Panc1 (cell line): ENCODE results near the gene PLCB1. TPM values are rescaled to one million over a fixed set of nuclear protein-coding genes. Genes with fewer than 3 reads are reported as not detected.

Source experiments
- ATAC-seq: fragments of 200-7000 bp; cut with Tn5 transposase; 2 replicates; pipeline ENCODE4 v1.9.1; 2020; ENCODE audit warnings: mild to moderate bottlenecking, moderate library complexity
- BruUV-seq: library from RNA; stranded (reverse); fragments of 400-500 nt; replicated peaks from 2 replicates; lab custom pipeline; 2021; lab: Mats Ljungman, UMichigan
- CTCF ChIA-PET: fragments of 300-600 bp; sonication (Branson Sonifier 250); formaldehyde crosslinking; loops from one replicate; lab custom pipeline; 2022; ENCODE audit warnings: antibody characterized with exemption; lab: Charles Lee
- POLR2A ChIA-PET: fragments of 300-600 bp; sonication (Branson Sonifier 250); formaldehyde crosslinking; loops from one replicate; lab custom pipeline; 2022; ENCODE audit warnings: antibody characterized with exemption; lab: Charles Lee
- DNase-seq: peaks from one replicate; pipeline ENCODE4 v3.0.0-alpha.2; 2010; ENCODE audit warnings: low read depth, low spot score
- H3K27ac ChIP-seq: 2 replicates; pipeline ENCODE4 v1.5.1; 2011; ENCODE audit warnings: mild to moderate bottlenecking, low read length, inconsistent platforms
- H3K27me3 ChIP-seq: fragments of 200-500 bp; sonication (Bioruptor generic); 2 replicates; pipeline ENCODE4 v1.6.0; 2014; ENCODE audit warnings: low read length, inconsistent platforms; ENCODE audit not compliant: control insufficient read depth, insufficient read depth
- H3K36me3 ChIP-seq: fragments of 200-500 bp; sonication (Bioruptor generic); 2 replicates; pipeline ENCODE4 v1.5.1; 2014; ENCODE audit warnings: inconsistent platforms, mild to moderate bottlenecking, low read length, moderate library complexity; ENCODE audit not compliant: control insufficient read depth, insufficient read depth
- H3K4me1 ChIP-seq: 2 replicates; pipeline ENCODE4 v1.5.1; 2011; ENCODE audit warnings: inconsistent platforms, mild to moderate bottlenecking, low read length, moderate library complexity; ENCODE audit not compliant: control insufficient read depth, insufficient read depth
- H3K4me3 ChIP-seq, 2 experiments: 2 replicates each; pipeline ENCODE4 v1.5.1; 2011 to 2012; ENCODE audit warnings: low read depth in 2 of 2, low read length in 2 of 2, mild to moderate bottlenecking in 2 of 2, inconsistent platforms in 1 of 2, moderate library complexity in 1 of 2
- H3K9me3 ChIP-seq: fragments of 200-500 bp; sonication (Bioruptor generic); 2 replicates; pipeline ENCODE4 v1.5.1; 2014; ENCODE audit warnings: low read depth, mild to moderate bottlenecking, inconsistent platforms, low read length, moderate library complexity; ENCODE audit not compliant: control insufficient read depth, insufficient read depth
- CTCF ChIP-seq: fragments of 450-650 bp; IDR thresholded peaks from 2 replicates; pipeline ENCODE4 v1.5.1; 2017; ENCODE audit warnings: mild to moderate bottlenecking
- POLR2AphosphoS5 ChIP-seq: IDR thresholded peaks from 2 replicates; pipeline ENCODE4 v1.6.1; 2012; ENCODE audit warnings: mild to moderate bottlenecking, low read depth, low read length, moderate library complexity
- REST ChIP-seq, 2 experiments: IDR thresholded peaks; 2 replicates each; pipeline ENCODE4 v1.6.1; 2011 to 2012; ENCODE audit warnings: low read depth in 2 of 2, control low read depth in 1 of 2, low read length in 1 of 2, mild to moderate bottlenecking in 1 of 2, moderate library complexity in 1 of 2; ENCODE audit not compliant: insufficient read depth in 1 of 2
- SIN3A ChIP-seq: IDR thresholded peaks from 2 replicates; pipeline ENCODE4 v1.6.1; 2012; ENCODE audit warnings: low read depth, mild to moderate bottlenecking, low read length, moderate library complexity, borderline replicate concordance; ENCODE audit not compliant: insufficient read depth
- TCF7L2 ChIP-seq: IDR thresholded peaks from 2 replicates; pipeline ENCODE4 v1.6.1; 2011; ENCODE audit warnings: mild to moderate bottlenecking, low read depth, low read length, inconsistent platforms
- in situ Hi-C: cut with HindIII; loops from 2 replicates; pipeline ENCODE4 v1.10.0; 2016; ENCODE audit warnings: low sequenced_read_pairs, low pct_unique_long_range_greater_than_20kb
- intact Hi-C: fragments of 100-400 bp; cut with micrococcal nuclease; formaldehyde crosslinking; loops from one replicate; pipeline ENCODE4 v1.10.0; 2022; ENCODE audit not compliant: unreplicated experiment
- total RNA-seq: library from RNA; stranded (reverse); gene quantifications from one replicate; pipeline ENCODE4 v1.2.1, GENCODE V29; 2021; ENCODE audit not compliant: unreplicated experiment

PLCB1 gene
- total RNA-seq, 1 experiment from 2014 or later = 0.59 TPM

- Histone ChIP-seq H3K27me3 (no peaks in the 10 kb centered on the region), H3K36me3 (no peaks in the 10 kb centered on the region), H3K4me3 (no peak overlapping the region), H3K9me3 (no peaks in the 10 kb centered on the region), H3K27ac (no peak overlapping the region), H3K4me1 (no peaks in the 10 kb centered on the region)
- CTCF ChIA-PET = no interaction called here
- ATAC-seq = no peak
- intact Hi-C loops = no loop called here
- in situ Hi-C loops = no loop called here
- POLR2A ChIA-PET = no interaction called here
- BruUV-seq = no TSS peak
- DNase-seq = no peak
- no peak for TF ChIP-seq TCF7L2
- no peak for TF ChIP-seq SIN3A
- no peak for TF ChIP-seq REST (IDR thresholded peaks at IDR 0.05; ENCODE audit: insufficient read depth in 1 of 2, low read depth in 2 of 2, low read length in 1 of 2)
- no peak for TF ChIP-seq POLR2AphosphoS5
- no peak for TF ChIP-seq CTCF
Observed at GRCh38 chr20:8154638-8155037, 22.6 kb downstream of the PLCB1 start.

GRCh38 chr20:8155229-8155628 lies 23.2 kb downstream of the PLCB1 start:
- POLR2A ChIA-PET = no interaction called here
- CTCF ChIA-PET = no interaction called here
- no peak overlapping the region for H3K27ac ChIP-seq

More at GRCh38 chr20:8155229-8155628, 23.2 kb downstream of the PLCB1 start:
- no peaks in the 10 kb centered on the region for H3K36me3 ChIP-seq
- H3K4me3 ChIP-seq = no peak overlapping the region
- H3K27me3 ChIP-seq = no peaks in the 10 kb centered on the region
- no peak for ATAC-seq
- in situ Hi-C loops (no loop called here), intact Hi-C loops (no loop called here)
- no peak for DNase-seq
- BruUV-seq = no TSS peak
- TF ChIP-seq CTCF (no peak), SIN3A (no peak), REST (IDR thresholded peaks at IDR 0.05; ENCODE audit: insufficient read depth in 1 of 2, low read depth in 2 of 2, low read length in 1 of 2) (no peak), TCF7L2 (no peak), POLR2AphosphoS5 (no peak)
- H3K9me3 ChIP-seq = no peaks in the 10 kb centered on the region
- no peaks in the 10 kb centered on the region for H3K4me1 ChIP-seq
